HG03469 (cell line): Measurements from ENCODE around the gene FPGS.
"Not testable (repeated sequence)": the region's sequence is repeated elsewhere in the genome, so short reads cannot be mapped to it uniquely, and the experiment has no call there.

Experiments used
- ATAC-seq: cut with Tn5 transposase; IDR thresholded peaks from one replicate; pipeline ENCODE4 v1.9.1; 2021; ENCODE audit warnings: mild to moderate bottlenecking, moderate library complexity, moderate number of reproducible peaks; ENCODE audit not compliant: unreplicated experiment

Gene FPGS

GRCh38 chr9:127802576-127803443 lies at the start of gene FPGS:
FPGS (plus strand) TSS chr9:127802882; CDS start chr9:127802925, 43 bp downstream.
- peak; percentile 52 for ATAC-seq

- ATAC-seq = no peak
Observed at GRCh38 chr9:127753148-127753547, 49.5 kb upstream of the FPGS start.

DNA sequence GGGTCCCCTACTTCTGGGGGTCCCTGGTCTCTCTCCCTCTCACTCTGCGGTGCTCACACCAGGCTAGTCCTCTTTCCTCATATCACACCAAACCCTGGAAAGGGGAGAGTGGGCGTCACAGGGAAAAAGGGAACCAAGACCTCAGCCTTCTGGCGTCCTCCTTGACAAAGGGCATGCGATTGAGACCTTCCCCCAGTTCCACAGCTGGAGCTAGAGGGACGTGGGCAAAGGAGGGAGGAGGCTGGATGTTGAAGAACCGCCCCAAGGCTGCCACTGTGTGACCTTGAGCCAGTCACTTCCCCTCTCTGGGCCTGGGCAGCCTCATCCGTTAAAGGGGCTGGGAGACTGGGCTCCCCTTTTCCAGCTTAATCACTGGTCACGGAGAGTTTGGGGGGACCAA lies 49.1 kb upstream of the FPGS start:
- ATAC-seq = no peak

DNA sequence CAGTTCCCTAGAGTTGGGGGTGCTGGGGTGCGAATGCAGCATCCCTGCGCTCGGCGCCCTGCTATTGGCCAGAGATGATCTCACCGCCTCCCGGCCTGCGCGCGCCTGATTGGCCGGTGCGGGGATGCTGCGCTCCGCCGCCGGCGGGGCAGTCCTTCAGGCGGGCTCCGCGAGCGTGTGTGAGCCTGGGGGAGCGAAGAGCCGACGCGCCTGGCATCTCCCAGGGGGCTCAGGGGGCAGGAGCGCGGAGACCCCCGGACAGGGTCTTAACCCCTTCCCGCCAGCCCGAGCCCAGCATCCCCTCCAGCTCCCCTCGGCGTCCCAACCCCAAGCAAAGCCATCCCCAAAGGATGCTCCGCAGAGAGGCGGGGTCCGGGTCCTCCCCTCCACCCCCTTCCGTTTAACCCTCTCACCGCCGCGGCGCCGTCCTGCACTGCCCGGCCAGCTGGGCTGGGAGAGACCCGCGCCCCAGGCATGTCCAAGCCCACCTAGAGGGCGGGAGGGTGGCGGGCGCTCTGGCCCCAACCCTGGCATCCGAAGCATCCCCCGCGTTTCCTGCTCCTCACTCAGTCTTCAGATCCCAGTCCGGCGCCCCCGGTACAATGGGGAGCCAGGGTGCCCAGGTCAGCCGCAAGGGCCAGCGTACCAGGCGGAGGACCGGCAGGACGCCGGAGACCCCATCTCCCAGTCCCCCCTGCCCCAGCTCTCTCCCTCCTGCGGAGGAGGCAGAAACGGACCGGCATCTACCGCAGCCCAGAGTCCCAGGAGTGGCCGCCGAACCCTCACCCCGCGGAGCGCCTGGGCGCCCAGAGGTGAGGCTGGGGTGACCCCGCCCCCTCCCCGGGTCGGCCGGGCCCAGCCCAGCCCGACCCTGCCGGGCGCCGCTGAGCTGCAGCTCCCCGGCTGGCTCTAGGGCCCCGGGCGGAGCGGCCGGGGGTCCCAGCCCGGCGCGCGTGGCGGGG lies 48.3 kb upstream of the FPGS start:
- no peak for ATAC-seq

- no peak for ATAC-seq
Observed at GRCh38 chr9:127755061-127756060, 47.3 kb upstream of the FPGS start.

- ATAC-seq = no peak
Observed at GRCh38 chr9:127756233-127756632, 46.4 kb upstream of the FPGS start.

GRCh38 chr9:127756776-127757175 lies 45.9 kb upstream of the FPGS start:
- ATAC-seq = not testable (repeated sequence)

DNA sequence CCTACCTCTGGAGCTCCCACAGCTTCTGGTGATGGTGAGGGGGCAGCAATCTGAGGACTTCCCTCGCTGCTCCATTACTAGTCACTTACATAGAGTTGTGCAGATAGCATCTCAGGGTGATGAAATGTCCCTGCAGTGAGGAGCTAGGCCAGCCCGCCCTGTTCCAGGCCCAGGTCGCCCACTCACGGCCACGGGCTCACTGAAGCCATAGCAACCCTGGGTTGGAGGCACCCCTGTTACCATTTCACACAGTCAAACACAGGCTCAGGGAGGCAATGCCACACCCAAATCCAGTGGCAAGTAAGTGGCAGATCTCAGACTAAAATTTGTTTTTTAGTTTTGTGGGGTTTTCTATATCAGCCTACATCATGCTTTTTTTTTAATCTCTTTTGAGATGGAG lies 43.8 kb upstream of the FPGS start:
- no peak for ATAC-seq

DNA sequence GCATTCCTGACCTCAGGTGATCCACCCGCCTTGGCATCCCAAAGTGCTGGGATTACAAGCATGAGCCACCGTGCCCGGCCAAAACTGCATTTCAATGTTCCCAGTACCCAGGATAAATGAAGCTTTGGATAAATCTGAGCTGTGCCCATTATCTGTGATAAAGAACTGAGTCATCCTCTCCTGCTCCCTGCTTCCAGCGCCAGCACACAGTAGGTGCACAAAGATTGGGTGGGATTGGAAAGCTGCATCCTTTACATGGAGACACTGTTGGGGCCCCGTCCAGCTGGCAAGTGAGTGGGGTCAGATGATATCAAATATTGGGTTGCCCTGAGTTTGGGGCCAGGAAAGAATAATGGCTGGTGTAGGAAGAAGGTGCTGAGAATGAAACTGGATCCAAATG lies 41.6 kb upstream of the FPGS start:
- ATAC-seq = no peak

- ATAC-seq = no peak
Observed at GRCh38 chr9:127761491-127761956, 41.2 kb upstream of the FPGS start.

- no peak for ATAC-seq
Observed at GRCh38 chr9:127762111-127762676, 40.5 kb upstream of the FPGS start.

- ATAC-seq = peak; percentile 38
Observed at GRCh38 chr9:127763918-127764384, 38.7 kb upstream of the FPGS start.

DNA sequence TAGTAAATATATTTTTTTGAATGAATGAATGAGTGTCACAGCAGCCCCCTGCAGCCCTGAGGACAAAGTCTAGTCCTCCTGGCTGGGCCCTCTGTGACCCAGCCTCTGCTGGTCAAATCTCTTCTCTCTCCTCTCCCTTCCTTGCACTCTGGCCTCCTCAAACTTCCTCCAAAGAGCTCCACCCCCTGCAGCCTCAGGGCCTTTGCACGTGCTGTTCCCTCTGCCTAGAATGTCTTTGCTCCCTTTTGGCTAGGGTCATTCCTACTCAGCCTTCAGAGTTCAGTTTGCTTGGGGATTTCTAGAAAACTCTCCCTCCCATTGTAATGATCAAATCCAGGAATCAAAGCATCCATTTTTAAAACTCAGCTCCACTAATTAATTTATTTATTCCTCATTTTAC lies 37.3 kb upstream of the FPGS start:
- ATAC-seq = no peak

DNA sequence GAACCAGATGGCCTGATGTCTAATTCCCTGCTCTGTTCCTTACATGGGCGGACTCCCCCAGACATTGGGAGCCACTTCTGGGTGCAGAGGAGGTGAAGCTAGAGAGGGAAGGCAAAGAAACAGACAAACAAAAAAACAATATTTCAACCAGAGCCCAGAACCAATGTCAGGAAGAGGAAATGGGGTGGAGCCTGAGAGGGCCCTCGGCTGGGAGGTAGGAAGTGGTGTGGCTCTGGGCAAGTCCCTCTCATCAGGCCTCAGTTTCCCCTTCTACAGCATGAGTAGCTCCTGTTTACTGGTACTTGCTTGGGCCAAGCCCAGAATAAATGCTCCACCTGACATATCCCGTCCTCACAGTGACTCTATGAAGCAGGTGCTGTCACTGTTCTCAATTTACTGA lies 35.3 kb upstream of the FPGS start:
- no peak for ATAC-seq

GRCh38 chr9:127767909-127768331 lies 34.8 kb upstream of the FPGS start:
- no peak for ATAC-seq

DNA sequence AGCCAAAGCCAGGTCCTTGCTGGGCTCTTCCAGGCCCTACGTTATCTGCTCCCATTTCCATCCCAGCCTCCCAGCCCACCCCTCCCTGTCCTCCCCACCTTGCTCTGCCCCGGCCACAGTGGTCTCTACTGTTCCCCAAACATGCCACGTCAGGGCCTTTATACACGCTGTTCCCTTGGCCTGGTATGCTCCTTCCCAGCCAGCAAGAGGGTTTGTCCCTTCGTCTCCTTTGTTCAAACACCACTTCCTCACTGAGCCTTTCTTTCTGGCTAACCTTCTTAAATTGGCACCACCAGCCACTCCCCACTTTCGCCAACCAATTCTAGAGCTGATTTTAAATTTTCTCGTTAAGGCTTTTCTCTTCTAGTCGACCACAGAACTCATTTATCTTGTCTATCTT lies 34.0 kb upstream of the FPGS start:
- no peak for ATAC-seq

DNA sequence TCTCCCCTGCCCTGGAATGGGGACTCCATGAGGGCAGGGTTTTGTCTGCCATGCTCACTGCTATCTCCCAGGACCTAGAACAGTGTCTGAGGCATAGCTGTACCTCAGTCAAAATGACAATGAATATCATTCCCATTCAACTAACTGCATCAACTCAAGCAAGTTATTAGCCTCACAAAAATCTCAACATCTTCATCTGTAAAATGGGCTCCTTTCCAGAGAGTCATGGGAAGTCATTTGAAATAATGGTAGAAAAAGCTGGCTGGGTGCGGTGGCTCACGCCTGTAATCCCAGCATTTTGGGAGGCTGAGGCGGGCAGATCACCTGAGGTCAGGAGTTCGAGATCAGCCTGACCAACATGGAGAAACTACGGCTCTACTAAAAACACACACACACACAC lies 33.6 kb upstream of the FPGS start:
- ATAC-seq = no peak

GRCh38 chr9:127769929-127770582 lies 32.6 kb upstream of the FPGS start:
- ATAC-seq = no peak

GRCh38 chr9:127770583-127770904 lies 32.1 kb upstream of the FPGS start:
- no peak for ATAC-seq
